GM12801 (cell line): Measurements from ENCODE around the gene DLG1.

Experiments
- CTCF ChIP-seq: IDR thresholded peaks from one replicate; pipeline ENCODE4 v1.5.1; 2011; ENCODE audit warnings: control low read depth; ENCODE audit not compliant: insufficient read length; ENCODE audit errors: extremely low read depth

Gene DLG1

GRCh38 chr3:197114007-197114406 lies 184.4 kb downstream of the DLG1 start:
- TF ChIP-seq CTCF = no peak

- TF ChIP-seq CTCF = no peak
Measured at GRCh38 chr3:197111685-197112084, 186.7 kb downstream of the DLG1 start.

- no peak for TF ChIP-seq CTCF
Measured at GRCh38 chr3:197105786-197106185, 192.6 kb downstream of the DLG1 start.

DNA sequence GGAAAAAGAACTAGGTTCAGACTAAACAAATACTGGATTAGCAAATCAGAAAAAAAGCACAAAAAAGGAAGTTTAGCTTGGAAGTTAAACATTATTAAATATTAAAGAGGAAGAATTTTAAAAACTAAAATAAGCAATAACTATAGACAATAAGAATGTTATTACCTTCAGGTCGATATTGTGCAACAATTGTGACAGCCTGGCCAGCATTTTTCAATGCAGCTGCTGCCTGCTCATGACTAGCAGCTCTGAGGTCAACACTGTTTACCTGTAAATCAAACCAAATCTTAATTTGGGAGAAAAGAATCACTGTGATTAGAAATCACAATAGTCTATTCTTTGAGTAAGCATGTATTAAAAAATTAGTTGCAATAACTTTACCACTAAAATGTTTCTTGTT lies 193.7 kb downstream of the DLG1 start:
- no peak for TF ChIP-seq CTCF

GRCh38 chr3:197103766-197104165 lies 194.6 kb downstream of the DLG1 start:
- no peak for TF ChIP-seq CTCF

- no peak for TF ChIP-seq CTCF
Measured at GRCh38 chr3:197093871-197094270, 204.5 kb downstream of the DLG1 start.

GRCh38 chr3:197088370-197088769 lies 210.0 kb downstream of the DLG1 start:
- no peak for TF ChIP-seq CTCF

GRCh38 chr3:197085137-197085536 lies 213.3 kb downstream of the DLG1 start:
- no peak for TF ChIP-seq CTCF
